Measurements from ENCODE around the gene NDOR1. TPM values are rescaled to one million over a fixed set of nuclear protein-coding genes. Genes with fewer than 3 reads are reported as not detected.

Gene NDOR1
- total RNA-seq, 2 donors from 2014 or later, result 17.1 to 22.7 TPM

DNA sequence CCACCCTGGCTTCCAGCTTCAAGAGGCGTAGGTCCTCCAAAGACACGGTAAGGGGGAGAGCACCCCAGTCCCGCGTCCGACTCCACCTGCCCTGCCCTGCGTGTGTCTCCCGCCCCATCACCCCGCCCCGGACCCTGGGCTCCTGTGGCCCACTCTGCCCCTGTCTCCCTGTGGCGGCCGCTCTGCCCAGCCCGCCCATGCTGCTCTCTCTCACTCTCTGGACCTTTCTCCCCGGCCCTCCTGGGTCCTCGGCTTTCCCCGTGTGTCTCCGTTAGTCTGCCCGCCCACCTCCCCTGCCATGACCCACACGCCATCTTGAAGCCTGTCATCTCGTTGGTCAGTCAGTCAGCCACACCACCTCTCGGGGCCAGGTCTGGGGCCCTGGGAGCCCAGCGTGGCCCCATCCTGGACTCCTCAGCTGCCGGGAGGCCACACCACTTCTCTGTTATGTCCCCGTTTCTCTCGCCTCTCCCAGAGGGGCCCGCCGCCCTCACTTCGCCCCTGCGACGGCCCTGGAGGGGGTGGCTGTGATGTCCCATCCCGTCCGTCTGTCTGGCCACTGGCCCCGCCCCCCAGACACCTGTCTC lies 40.2 kb upstream of the NDOR1 start:
- ATAC-seq, result no peak
- Histone ChIP-seq H3K27ac (no peak overlapping the region), H3K4me1 (peaks cover 56% of the 10 kb centered on the region), H3K9me3 (no peaks in the 10 kb centered on the region), H3K36me3 (replicated peaks in 1 of 2; ENCODE audit: insufficient read depth in 1 of 2, low read depth in 2 of 2) (no peaks in the 10 kb centered on the region), H3K27me3 (peaks cover 0 to 27% of the 10 kb centered on the region in 2 donors), H3K4me3 (no peak overlapping the region)
- 84 to 87% methylated on average over 32 of the region's 32 CpGs for WGBS, 2 donors
- DNase-seq, result no peak
- TF ChIP-seq, protein P1, sequence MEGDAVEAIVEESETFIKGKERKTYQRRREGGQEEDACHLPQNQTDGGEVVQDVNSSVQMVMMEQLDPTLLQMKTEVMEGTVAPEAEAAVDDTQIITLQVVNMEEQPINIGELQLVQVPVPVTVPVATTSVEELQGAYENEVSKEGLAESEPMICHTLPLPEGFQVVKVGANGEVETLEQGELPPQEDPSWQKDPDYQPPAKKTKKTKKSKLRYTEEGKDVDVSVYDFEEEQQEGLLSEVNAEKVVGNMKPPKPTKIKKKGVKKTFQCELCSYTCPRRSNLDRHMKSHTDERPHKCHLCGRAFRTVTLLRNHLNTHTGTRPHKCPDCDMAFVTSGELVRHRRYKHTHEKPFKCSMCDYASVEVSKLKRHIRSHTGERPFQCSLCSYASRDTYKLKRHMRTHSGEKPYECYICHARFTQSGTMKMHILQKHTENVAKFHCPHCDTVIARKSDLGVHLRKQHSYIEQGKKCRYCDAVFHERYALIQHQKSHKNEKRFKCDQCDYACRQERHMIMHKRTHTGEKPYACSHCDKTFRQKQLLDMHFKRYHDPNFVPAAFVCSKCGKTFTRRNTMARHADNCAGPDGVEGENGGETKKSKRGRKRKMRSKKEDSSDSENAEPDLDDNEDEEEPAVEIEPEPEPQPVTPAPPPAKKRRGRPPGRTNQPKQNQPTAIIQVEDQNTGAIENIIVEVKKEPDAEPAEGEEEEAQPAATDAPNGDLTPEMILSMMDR (IDR thresholded peaks at IDR 0.05), result no peak
- TF ChIP-seq POLR2A (IDR thresholded peaks at IDR 0.05), result no peak
- intact Hi-C loops (cut with DNase I), result loop anchor here (5.0 kb wide), 1 partner anchor 33 kb away; no protein-coding TSS in a partner anchor

DNA sequence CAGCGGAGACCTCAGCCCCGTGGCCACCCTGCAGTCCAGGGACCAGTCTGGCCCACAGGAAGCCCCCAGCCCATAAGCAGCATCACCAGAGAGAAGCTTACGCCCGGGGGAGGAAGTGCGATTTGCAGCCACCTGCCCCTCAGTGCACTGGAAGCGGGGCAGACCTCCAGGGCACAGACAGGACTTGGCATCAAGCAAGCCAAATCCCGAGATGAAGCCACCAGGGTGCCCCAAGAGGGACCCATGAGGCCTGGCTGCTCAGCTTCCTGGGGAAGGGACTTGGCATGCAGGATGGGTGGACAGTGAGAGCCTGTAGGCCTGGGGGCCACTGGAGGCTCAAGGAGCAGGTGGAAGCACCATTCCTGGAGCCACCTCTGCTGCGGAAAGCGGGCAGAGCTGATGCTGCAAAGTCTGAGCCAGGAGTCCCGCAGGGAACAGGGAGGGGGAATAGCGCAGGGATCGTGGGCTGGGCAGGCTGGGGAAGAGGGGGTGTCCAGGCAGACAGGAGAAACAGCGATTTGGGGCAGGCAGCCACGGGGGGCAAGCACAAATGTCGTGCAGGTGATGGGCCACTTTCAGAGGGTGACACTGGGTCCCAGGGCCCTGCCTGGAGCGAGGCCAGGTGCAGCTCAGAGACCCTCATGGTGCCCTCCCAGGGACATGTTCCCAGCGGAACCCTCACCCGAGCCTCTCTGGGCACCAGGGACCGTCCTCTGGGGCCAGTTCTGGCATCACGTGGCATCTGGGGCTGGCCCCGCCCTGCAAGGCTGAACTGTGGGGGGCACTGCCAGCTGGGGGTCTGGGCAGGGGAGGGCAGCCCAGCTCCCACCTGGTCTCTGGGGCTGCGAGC lies 38.9 kb upstream of the NDOR1 start:
- DNase-seq (no peak), ATAC-seq (no peak)
- WGBS, 2 donors, result 66 to 88% methylated on average over 9 to 21 of the region's 22 CpGs
- Histone ChIP-seq H3K9me3 (no peaks in the 10 kb centered on the region), H3K27ac (no peak overlapping the region), H3K4me3 (no peak overlapping the region), H3K36me3 (replicated peaks in 1 of 2; ENCODE audit: insufficient read depth in 1 of 2, low read depth in 2 of 2) (no peaks in the 10 kb centered on the region), H3K4me1 (peaks cover 55% of the 10 kb centered on the region), H3K27me3 (peaks cover 0 to 17% of the 10 kb centered on the region in 2 donors)
- intact Hi-C loops (cut with DNase I), result loop anchor here (5.0 kb wide), 1 partner anchor 34 kb away; no protein-coding TSS in a partner anchor
- TF ChIP-seq, protein P1 (IDR thresholded peaks at IDR 0.05), result no peak
- TF ChIP-seq POLR2A (IDR thresholded peaks at IDR 0.05), result no peak

DNA sequence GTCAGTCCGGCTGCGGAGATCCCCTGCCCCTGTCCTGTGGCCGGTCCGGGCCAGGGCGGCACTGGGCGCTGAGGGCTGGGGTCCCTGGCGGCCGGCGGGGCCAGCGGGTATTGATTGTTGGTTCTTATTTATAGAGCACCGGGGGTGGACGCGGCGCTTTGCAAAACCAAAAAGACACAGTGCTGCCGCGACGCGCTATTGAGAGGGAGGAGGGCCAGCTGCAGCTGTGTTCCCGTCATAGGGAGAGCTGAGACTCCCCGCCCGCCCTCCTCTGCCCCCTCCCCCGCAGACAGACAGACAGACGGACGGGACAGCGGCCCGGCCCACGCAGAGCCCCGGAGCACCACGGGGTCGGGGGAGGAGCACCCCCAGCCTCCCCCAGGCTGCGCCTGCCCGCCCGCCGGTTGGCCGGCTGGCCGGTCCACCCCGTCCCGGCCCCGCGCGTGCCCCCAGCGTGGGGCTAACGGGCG lies 38.2 kb upstream of the NDOR1 start:
- H3K4me3 ChIP-seq, result no peak overlapping the region
- DNase-seq, result no peak
- H3K9me3 ChIP-seq, result no peaks in the 10 kb centered on the region
- 16 to 30% methylated on average over 14 to 43 of the region's 44 CpGs for WGBS, 2 donors
- TF ChIP-seq POLR2A (IDR thresholded peaks at IDR 0.05), result no peak
- TF ChIP-seq, protein P1 (IDR thresholded peaks at IDR 0.05), result no peak
- peaks cover 0 to 13% of the 10 kb centered on the region in 2 donors for H3K27me3 ChIP-seq
- H3K36me3 ChIP-seq (replicated peaks in 1 of 2; ENCODE audit: insufficient read depth in 1 of 2, low read depth in 2 of 2), result no peaks in the 10 kb centered on the region
- ATAC-seq, result no peak
- intact Hi-C loops (cut with DNase I), result loop anchor here (5.0 kb wide), 1 partner anchor 35 kb away; no protein-coding TSS in a partner anchor
- H3K4me1 ChIP-seq, result peaks cover 48% of the 10 kb centered on the region
- no peak overlapping the region for H3K27ac ChIP-seq

DNA sequence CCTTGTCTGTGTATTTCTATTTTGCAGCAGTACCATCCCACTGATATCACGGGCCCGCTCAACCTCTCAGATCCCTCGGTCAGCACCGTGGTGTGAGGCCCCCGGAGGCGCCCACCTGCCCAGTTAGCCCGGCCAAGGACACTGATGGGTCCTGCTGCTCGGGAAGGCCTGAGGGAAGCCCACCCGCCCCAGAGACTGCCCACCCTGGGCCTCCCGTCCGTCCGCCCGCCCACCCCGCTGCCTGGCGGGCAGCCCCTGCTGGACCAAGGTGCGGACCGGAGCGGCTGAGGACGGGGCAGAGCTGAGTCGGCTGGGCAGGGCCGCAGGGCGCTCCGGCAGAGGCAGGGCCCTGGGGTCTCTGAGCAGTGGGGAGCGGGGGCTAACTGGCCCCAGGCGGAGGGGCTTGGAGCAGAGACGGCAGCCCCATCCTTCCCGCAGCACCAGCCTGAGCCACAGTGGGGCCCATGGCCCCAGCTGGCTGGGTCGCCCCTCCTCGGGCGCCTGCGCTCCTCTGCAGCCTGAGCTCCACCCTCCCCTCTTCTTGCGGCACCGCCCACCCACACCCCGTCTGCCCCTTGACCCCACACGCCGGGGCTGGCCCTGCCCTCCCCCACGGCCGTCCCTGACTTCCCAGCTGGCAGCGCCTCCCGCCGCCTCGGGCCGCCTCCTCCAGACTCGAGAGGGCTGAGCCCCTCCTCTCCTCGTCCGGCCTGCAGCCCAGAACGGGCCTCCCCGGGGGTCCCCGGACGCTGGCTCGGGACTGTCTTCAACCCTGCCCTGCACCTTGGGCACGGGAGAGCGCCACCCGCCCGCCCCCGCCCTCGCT lies 37.5 kb upstream of the NDOR1 start:
- WGBS, 2 donors, result 0 to 3% methylated on average over 3 to 53 of the region's 57 CpGs
- no peaks in the 10 kb centered on the region for H3K36me3 ChIP-seq (replicated peaks in 1 of 2; ENCODE audit: insufficient read depth in 1 of 2, low read depth in 2 of 2)
- no peak overlapping the region for H3K4me3 ChIP-seq
- no peak overlapping the region for H3K27ac ChIP-seq
- TF ChIP-seq POLR2A (IDR thresholded peaks at IDR 0.05), result no peak
- TF ChIP-seq, protein P1 (IDR thresholded peaks at IDR 0.05), result no peak
- H3K9me3 ChIP-seq, result no peaks in the 10 kb centered on the region
- intact Hi-C loops (cut with DNase I), result loop anchor here (5.0 kb wide), 1 partner anchor 36 kb away; no protein-coding TSS in a partner anchor
- DNase-seq (peak in 2 of 4 donors; percentile 25 to 41), ATAC-seq (no peak)
- H3K27me3 ChIP-seq, result peaks cover 0 to 9% of the 10 kb centered on the region in 2 donors
- H3K4me1 ChIP-seq, result peaks cover 41% of the 10 kb centered on the region
